BJ (cell line): ENCODE results near the gene PINK1. TPM values are rescaled to one million over a fixed set of nuclear protein-coding genes. Genes with fewer than 3 reads are reported as not detected.
"Not testable (repeated sequence)": the region's sequence is repeated elsewhere in the genome, so short reads cannot be mapped to it uniquely, and the experiment has no call there.

Source experiments
- CTCF ChIA-PET: fragments of 350-600 bp; formaldehyde crosslinking; extraction: SDS; loops from one replicate; lab custom pipeline; 2021; ENCODE audit warnings: antibody characterized with exemption, inconsistent platforms; lab: Yijun Ruan, JAX
- POLR2A ChIA-PET: fragments of 300-600 bp; sonication (Branson Sonifier 250); formaldehyde crosslinking; extraction: SDS; loops from one replicate; lab custom pipeline; 2021; ENCODE audit warnings: antibody characterized with exemption; lab: Charles Lee
- DNase-seq: peaks from one replicate; pipeline ENCODE4 v3.0.0-alpha.2; 2011; ENCODE audit warnings: low read depth
- H3K27me3 ChIP-seq: 2 replicates; pipeline ENCODE4 v1.6.0; 2011; ENCODE audit warnings: low read length; ENCODE audit not compliant: control insufficient read depth, insufficient read depth
- H3K36me3 ChIP-seq: 2 replicates; pipeline ENCODE4 v1.5.1; 2011; ENCODE audit warnings: low read length; ENCODE audit not compliant: control insufficient read depth, insufficient read depth
- H3K4me3 ChIP-seq: 2 replicates; pipeline ENCODE4 v1.5.1; 2011; ENCODE audit warnings: low read depth, mild to moderate bottlenecking, control low read depth, low read length
- polyA plus RNA-seq: library from polyadenylated mRNA; depleted of rRNA; stranded (reverse); fragments of >200 nt; gene quantifications from 2 replicates; pipeline ENCODE4 v1.2.3, GENCODE V29; 2011
- TF ChIP-seq, protein P1 (sequence below): IDR thresholded peaks from 2 replicates; pipeline ENCODE4 v1.5.1; 2011; ENCODE audit warnings: low read depth, mild to moderate bottlenecking, control low read depth, inconsistent platforms, low read length, moderate library complexity; ENCODE audit not compliant: insufficient read depth

The PINK1 gene
- polyA plus RNA-seq, 1 experiment = 89.2 TPM

DNA sequence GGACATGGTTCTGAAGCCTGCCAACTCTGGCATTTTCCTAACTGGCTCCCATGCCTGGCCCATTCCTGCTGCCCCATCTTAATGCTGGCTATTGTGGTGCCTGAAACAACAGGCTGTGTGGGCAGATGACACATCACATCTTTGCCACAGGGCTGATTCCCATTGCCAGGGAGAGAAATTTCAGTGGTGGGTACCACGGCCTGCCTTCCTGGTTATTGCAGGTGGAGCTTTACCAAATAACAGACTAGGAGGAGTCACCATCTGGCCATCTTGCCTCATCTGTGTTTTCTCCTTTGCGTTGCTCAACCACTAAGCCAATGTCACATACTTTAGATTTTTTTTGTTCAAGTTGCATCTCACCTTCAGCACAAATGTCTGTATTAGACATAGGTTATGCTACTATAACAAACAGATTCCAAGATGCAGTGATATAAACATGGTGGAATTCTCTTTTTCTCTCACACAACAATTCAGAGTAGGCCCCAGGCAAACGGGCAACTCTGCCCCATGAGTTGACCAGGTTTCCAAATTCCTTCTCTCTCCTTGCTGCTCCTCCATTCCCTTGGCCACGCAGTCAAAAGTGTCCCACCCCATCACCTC lies 30.3 kb upstream of the PINK1 start:
- no peak for DNase-seq
- Histone ChIP-seq H3K4me3 (no peak overlapping the region), H3K27me3 (no peaks in the 10 kb centered on the region), H3K36me3 (no peaks in the 10 kb centered on the region)
- TF ChIP-seq, protein P1, sequence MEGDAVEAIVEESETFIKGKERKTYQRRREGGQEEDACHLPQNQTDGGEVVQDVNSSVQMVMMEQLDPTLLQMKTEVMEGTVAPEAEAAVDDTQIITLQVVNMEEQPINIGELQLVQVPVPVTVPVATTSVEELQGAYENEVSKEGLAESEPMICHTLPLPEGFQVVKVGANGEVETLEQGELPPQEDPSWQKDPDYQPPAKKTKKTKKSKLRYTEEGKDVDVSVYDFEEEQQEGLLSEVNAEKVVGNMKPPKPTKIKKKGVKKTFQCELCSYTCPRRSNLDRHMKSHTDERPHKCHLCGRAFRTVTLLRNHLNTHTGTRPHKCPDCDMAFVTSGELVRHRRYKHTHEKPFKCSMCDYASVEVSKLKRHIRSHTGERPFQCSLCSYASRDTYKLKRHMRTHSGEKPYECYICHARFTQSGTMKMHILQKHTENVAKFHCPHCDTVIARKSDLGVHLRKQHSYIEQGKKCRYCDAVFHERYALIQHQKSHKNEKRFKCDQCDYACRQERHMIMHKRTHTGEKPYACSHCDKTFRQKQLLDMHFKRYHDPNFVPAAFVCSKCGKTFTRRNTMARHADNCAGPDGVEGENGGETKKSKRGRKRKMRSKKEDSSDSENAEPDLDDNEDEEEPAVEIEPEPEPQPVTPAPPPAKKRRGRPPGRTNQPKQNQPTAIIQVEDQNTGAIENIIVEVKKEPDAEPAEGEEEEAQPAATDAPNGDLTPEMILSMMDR = no peak
- POLR2A ChIA-PET = no interaction called here
- CTCF ChIA-PET = interaction anchor here (0.6 to 0.7 kb wide), 3 partner anchors 30 to 651 kb away, joined by 3 to 4 read pairs (median 3); no protein-coding TSS in a partner anchor

DNA sequence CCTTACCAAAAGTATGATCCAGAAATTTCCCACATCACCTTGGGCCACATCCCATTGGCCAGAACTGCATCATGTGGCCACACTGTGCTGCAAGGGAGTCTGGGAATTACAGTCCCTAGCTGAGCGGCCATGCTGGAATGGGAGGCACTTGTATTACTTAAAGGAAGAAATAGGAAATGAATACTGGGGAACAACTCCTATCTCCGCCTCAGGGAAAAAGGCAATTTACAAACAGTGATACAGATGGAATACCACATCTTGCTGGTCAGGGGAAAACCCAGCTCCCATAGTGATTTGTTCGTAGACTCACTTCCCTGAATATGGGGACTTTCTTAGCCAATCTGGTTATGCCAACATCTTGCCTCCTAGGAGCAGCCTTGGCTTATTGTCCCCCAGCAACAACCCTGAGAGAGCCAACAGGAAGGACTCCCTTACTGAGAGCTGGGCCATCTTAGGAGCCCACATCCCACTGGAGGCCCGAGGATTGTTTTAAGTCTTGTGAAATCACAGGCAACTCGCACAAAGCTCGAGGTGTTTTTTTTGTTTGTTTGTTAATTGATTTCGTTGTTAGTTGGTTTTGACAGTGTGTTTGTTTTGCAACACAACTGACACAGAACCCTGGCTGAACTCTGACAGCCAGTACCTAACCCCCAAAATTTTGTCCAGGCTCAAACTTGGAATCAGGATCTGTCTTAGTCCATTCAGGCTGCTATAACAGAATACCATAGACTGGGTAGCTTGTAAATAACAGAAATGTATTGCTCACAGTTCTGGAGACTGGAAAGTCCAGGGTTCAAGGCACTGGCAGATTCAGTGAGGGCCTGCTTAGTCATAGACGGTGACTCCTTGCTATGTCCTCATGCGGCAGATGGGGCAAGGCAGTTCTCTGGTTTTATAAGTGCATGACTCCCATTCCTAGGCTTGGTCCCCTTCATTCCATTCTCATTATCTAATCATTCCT lies 29.5 kb upstream of the PINK1 start:
- POLR2A ChIA-PET = no interaction called here
- CTCF ChIA-PET = interaction anchor here (0.6 to 1.0 kb wide), 4 partner anchors 13 to 651 kb away, joined by 3 read pairs; no protein-coding TSS in a partner anchor
- TF ChIP-seq, protein P1 = no peak
- DNase-seq = peak; percentile 93
- H3K27me3 ChIP-seq = no peaks in the 10 kb centered on the region
- H3K36me3 ChIP-seq = no peaks in the 10 kb centered on the region
- no peak overlapping the region for H3K4me3 ChIP-seq

GRCh38 chr1:20604678-20605077 lies 28.6 kb upstream of the PINK1 start:
- TF ChIP-seq, protein P1 = no peak
- Histone ChIP-seq H3K4me3 (no peak overlapping the region), H3K27me3 (no peaks in the 10 kb centered on the region), H3K36me3 (no peaks in the 10 kb centered on the region)
- ChIA-PET POLR2A (no interaction called here), CTCF (interaction anchor here (1.0 kb wide), 1 partner anchor 12 kb away, joined by 3 read pairs; no protein-coding TSS in a partner anchor)
- no peak for DNase-seq

DNA sequence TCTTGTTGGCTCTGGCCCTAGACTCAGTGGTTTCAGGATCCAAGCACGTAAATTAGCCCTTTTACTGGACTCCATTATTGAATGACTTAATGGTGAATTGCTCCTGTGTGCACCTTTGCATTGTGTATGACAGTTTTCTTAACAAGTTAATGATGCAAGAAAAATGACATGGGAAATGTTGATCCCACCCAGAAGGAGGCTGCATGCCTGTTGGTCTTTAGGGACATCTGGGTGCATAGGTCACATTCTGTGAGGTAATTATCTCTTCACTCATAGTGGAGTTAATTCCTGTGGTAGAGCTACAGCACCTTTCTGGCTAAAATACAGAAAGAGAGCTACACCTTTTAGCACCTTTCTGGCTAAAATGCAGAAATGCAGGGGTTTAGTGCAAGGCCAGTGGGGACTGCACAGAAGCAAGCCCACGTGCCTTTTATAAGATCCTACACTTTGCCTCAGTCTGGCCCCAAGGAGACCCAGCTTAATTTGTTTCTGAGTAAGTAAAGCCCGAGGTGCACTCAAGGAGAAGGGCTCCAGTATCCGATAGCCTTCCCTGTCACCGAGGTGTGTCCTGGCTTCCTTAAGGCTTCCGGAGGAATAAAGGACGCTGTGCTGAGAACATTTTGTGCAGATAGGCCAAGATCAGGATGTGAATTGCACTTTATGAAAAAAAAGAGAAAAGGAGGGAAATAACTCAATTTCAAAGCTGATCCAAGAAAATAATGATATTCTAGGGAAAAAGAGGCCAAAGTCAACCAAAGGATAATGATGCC lies 26.3 kb upstream of the PINK1 start:
- POLR2A ChIA-PET, H3K4me3 ChIP-seq, DNase-seq, H3K27me3 ChIP-seq, H3K36me3 ChIP-seq: not testable (repeated sequence)
- CTCF ChIA-PET = interaction anchor here (0.8 to 2.2 kb wide), 3 partner anchors 12 to 27 kb away, joined by 3 to 8 read pairs (median 4); no protein-coding TSS in a partner anchor

- TF ChIP-seq, protein P1 = no peak
- no peak for DNase-seq
- ChIA-PET CTCF (interaction anchor here (0.8 to 2.2 kb wide), 2 partner anchors 24 to 803 kb away, joined by 4 to 8 read pairs; no protein-coding TSS in a partner anchor), POLR2A (no interaction called here)
- Histone ChIP-seq H3K4me3 (no peak overlapping the region), H3K27me3 (no peaks in the 10 kb centered on the region), H3K36me3 (no peaks in the 10 kb centered on the region)
Observed at GRCh38 chr1:20609541-20609940, 23.7 kb upstream of the PINK1 start.
